HG02938 (cell line): Measurements from ENCODE around the gene PNPLA6.
"Not testable (repeated sequence)": the region's sequence is repeated elsewhere in the genome, so short reads cannot be mapped to it uniquely, and the experiment has no call there.

Experiments
- ATAC-seq: cut with Tn5 transposase; IDR thresholded peaks from one replicate; pipeline ENCODE4 v1.9.1; 2021; ENCODE audit warnings: mild to moderate bottlenecking, moderate library complexity; ENCODE audit not compliant: unreplicated experiment

PNPLA6 gene

DNA sequence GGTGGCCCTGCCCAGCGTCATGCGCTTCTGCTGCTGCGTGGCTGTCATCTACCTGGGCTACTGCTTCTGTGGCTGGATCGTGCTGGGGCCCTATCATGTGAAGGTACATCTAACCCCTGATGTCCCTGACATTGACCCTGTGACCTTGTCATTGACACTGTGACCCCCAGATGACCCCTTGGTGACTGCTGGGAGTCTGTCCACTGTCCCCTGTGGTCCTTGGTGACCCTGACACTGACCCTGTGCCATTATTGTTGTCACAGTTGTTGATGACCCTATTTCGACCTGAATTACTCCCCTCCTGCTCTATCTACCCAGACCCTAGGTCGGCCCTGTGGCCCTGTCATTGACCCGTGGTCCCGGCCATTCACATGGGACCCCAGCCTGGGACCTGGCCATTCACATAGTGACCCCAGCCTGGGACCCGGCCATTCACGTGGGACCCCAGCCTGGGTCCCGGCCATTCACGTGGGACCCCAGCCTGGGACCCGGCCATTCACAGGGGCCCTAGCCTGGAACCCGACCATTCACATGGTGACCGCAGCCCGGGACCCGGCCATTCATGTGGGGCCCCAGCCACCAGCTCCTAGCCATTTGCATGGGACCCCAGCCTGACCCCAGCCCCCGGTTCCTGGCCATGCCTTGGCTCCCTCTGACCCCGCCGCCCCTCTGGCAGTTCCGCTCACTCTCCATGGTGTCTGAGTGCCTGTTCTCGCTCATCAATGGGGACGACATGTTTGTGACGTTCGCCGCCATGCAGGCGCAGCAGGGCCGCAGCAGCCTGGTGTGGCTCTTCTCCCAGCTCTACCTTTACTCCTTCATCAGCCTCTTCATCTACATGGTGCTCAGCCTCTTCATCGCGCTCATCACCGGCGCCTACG, 5.7 kb upstream of the PNPLA6 start:
- no peak for ATAC-seq

DNA sequence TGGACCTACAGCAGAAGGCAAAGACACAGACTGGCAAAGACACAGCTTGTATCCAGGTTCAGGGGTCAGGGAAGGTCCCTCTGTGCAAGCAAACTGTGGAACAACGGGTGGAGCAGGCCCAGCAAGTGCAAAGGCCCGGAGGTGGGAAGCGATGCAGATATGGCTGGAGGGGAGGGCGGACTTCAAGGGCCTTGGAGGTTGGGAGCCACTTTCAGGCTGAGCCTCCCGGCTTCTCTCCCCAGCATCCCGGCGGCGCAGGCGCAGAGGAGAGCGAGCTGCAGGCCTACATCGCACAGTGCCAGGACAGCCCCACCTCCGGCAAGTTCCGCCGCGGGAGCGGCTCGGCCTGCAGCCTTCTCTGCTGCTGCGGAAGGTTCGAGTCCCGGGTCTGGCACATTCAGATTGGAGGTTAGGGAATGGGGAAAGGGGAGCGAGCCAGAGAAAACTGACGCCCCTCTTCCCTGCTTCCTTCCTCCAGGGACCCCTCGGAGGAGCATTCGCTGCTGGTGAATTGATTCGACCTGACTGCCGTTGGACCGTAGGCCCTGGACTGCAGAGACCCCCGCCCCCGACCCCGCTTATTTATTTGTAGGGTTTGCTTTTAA, 2.1 kb upstream of the PNPLA6 start:
- no peak for ATAC-seq

DNA sequence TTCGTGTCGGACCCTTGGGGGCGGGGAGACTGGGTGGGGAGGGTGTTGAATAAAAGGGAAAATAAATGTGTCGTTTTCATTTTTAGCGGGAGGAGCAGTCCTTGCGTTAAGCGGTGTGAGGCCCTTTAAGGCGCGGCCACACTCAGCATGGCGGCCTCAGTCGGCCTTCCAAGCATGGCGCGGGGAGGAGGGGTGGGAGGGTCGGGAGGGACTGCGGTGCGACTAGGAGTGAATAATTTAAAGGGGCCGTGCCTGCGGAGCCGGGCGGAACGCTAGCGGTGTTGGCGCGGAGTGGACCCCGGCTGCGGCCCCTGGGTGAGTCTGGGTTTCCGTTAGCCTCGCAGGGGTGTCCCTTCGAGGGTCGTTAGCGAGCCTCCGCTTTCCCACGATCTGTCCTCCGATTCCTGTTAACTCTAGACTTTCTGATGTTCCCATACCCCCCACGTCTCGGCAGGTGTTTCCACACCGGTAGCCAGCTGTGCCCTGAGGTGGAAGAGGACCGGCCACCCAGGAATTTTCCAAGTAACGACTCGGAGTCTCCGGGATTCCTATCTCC, 1.5 kb upstream of the PNPLA6 start:
- ATAC-seq: no peak

DNA sequence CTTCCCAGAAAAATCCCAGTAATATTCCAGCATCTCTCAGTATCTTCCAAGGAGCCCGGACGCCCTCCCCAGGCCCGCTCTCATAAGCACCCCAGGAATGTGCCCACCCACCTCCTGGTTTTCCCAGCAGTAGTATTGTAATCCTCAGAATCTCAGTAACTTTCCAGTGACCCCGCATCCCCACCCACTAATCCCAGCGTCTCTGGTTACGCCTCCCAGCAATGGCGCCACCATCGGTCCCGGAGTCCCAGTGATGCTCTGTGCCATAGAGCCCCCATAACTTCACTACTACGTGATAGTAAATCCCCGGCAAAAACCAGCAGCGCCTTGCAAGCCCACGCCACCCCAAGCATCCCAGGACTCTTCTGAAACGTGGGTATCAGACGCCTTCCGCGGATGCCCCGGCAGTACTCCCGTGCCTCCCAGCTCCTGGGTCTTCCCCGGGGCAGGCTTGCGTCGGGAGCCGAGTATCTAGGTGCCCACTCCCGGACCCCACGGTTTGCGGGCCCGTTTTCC, 928 bp upstream of the PNPLA6 start:
- ATAC-seq: no peak

DNA sequence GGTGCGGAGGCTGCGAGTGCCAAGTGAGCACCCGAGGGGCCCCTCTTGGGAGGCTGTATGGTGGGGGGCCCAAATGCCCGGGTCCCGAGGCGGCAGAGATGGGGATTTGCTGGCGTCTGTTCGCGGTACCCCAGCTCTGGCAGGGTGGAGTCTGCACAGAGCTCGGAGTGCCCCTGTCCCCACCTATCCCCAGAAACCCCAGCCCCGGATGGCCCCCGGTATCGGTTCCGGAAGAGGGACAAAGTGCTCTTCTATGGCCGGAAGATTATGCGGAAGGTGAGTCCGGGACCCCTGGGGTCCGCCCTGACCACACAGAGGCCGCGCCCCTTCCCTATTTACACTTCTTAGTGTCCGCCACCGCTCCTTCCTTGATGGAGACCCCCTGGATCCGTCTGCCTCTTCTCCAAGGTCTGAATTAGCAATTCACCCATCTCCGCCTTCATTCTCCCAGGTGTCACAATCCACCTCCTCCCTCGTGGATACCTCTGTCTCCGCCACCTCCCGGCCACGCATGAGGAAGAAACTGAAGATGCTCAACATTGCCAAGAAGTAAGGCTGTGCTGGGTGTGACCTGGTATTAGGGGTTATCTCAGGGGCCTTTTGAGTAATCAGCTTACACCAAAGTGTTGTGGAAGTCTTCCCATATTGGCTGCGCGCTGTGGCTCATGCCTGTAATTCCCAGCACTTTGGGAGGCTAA, 630 bp downstream of the PNPLA6 start:
- ATAC-seq: no peak

DNA sequence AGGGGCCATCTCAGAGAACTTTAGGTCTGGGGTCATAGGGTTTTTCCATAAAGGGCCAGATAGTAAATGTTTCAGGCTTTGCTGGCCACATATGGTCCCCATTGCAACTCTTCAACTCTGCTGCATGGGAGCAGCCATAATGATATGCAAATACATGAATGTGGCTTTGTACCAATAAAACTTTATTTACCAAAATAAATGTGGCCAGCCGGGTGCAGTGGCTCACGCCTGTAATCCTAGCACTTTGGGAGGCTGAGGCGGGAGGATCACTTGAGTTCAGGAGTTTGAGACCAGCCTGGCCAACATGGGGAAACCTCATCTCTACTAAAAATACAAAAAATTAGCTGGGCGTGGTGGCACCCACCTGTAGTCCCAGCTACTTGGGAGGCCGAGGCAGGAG, 3.5 kb downstream of the PNPLA6 start:
- not testable (repeated sequence) for ATAC-seq

DNA sequence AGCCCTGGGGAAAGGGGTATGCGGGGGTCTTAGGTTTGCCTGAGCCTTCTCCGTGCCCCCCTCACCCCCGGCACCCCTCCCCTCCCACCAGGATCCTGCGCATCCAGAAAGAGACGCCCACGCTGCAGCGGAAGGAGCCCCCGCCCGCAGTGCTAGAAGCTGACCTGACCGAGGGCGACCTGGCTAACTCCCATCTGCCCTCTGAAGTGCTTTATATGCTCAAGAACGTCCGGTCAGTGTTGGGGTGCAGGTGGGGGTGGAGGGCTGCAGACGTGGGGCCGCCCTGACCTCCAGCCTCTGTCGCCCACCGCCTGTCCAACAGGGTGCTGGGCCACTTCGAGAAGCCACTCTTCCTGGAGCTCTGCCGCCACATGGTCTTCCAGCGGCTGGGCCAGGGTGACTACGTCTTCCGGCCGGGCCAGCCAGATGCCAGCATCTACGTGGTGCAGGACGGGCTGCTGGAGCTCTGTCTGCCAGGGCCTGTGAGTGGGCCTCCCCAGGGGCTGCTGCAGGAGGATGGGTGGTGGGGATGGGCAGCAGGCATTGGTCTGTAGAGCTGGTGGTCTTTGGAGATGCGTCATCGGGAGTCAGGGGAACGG, 4.4 kb downstream of the PNPLA6 start:
- ATAC-seq: no peak

DNA sequence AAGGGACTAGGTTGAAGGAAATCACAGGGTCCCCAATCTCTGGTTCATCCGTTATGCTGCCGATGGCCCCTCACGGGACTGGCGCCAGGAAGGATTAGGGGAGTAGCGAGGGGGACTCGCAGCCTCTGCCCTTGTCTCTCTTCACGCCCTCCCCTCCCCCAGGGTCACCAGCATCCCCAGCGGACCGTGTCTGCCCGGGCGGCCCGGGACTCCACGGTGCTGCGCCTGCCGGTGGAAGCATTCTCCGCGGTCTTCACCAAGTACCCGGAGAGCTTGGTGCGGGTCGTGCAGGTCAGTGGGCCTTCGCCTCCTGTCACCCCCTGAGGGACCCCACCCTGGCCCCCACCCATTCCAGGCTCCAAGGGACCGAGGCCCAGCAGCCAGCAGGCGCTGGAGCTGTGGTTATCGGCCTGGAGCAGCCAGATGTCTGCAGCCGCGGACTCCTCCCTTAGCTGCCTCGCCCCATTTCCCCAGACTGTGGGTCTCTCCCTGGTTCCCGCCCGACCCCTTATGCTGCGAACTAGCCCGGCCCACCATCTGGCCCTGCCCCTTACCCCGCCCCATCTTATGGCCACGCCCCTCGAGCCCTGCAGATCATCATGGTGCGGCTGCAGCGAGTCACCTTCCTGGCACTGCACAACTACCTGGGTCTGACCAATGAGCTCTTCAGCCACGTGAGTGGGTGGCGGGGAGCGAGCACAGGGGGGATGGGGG, 5.4 kb downstream of the PNPLA6 start:
- no peak for ATAC-seq

DNA sequence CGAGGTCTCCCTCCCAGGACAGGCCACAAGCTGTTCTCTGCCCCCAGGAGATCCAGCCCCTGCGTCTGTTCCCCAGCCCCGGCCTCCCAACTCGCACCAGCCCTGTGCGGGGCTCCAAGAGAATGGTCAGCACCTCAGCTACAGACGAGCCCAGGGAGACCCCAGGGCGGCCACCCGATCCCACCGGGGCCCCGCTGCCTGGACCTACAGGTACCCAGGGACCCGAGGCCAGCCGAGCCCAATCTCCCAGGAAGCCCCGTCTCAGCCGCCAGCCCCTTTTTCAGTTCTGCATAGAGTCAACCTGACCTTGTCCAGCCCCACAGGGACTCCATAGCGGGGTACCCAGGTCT, 5.9 kb downstream of the PNPLA6 start:
- ATAC-seq: no peak

DNA sequence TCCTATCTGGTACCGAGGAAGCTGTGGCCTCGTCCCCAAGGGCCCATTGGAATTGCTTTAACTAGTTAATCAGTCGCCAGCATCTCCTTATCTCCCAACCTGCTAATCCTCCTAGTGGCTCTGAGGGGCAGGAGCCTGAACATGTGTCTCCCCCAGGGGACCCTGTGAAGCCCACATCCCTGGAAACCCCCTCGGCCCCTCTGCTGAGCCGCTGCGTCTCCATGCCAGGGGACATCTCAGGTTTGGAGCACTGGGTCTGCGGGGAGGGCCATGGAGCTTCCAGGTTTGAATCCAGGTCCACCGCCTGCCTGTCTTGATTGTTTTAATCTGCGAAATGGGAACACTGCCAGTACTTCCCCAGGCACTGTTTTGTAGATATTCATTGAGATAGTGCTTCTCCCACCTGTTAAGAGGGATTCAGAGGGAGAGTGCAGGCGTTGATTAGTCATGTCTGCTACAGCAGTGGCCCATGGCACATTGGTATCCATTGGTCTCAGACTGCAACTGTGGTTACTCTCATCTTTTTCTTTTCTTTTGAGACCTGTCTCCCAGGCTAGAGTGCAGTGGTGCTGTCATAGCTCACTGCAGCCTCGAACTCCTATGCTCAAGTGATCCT, 6.4 kb downstream of the PNPLA6 start:
- ATAC-seq: no peak

DNA sequence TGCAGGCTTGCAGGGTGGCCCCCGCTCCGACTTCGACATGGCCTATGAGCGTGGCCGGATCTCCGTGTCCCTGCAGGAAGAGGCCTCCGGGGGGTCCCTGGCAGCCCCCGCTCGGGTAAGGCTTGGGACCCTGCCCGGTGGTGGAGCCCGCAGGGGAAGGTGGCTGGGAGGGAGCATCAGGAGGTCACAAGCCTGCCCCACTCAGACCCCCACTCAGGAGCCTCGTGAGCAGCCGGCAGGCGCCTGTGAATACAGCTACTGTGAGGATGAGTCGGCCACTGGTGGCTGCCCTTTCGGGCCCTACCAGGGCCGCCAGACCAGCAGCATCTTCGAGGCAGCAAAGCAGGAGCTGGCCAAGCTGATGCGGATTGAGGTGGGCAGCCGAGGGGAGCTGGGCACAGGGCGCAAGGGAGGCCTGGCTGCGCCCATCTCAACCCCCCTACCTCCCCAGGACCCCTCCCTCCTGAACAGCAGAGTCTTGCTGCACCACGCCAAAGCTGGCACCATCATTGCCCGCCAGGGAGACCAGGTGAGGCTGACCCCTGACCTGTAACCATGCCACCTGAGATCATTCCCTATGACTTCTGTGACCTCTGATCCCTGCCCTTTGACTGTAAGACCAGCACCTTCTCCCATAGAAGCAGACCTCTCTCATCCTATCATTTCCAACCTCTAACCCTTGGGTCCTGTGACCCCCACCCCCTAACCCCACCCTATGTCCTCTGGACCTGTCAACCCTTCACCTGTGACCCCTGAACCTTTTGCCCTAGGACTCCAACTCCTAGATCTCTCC, 7.2 kb downstream of the PNPLA6 start:
- ATAC-seq: no peak

DNA sequence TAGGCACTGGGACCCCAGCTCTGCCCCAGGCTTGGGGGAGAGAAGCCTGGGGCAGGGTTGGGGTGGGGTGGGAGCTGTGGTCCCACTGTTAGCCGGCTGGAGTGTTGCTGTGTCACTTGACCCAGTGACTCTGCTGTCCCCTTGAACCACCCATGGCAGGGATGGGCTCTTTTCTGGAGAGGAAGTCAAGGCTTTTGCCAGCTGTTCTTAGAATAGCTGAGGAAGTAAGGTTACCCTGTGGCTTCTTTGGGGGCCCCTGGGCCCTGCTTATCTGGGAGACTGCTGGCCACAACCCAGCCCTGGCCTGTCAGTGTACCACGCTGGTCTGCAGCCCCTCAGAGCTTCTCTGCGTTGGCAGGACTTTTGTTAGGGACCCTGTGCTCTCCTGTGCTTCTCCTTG, 9.1 kb downstream of the PNPLA6 start:
- ATAC-seq: no peak

DNA sequence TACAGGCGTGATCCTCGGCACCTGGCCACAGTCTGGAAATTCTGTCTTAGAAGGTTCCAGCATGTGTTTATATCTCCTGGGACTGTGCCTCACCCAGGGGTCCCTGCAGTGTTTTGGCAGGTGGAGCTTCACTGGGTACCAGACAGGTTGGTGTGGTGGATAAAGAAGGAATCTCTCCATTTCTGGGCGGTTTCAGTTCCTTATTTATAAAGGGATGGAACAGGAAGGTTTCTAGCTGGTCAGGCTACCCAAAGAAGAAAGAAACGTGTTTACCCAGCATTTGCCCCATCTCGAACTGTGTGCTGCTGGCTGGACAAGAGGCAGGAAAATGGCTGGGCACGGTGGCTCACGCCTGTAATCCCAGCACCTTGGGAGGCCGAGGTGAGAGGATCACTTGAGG, 9.8 kb downstream of the PNPLA6 start:
- no peak for ATAC-seq

DNA sequence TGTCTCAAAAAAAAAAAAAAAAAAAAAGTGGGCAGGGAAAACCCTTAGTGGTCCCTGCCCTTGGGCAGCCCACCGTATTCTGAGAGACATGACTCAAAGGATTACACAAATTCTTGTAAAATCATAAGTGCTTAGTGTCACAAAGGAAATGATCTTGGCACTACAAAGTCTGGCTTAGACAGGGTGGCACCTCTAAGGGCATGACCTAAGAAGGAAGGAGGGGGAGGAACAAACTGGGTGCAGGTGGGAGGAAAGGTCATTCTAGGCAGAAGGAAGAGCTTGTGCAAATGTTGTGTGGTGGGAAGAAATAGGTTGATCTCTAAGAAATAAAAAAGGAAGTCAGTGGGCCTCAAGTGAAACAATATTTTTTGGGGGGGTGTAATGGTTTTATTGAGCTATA, 10.4 kb downstream of the PNPLA6 start:
- no peak for ATAC-seq

DNA sequence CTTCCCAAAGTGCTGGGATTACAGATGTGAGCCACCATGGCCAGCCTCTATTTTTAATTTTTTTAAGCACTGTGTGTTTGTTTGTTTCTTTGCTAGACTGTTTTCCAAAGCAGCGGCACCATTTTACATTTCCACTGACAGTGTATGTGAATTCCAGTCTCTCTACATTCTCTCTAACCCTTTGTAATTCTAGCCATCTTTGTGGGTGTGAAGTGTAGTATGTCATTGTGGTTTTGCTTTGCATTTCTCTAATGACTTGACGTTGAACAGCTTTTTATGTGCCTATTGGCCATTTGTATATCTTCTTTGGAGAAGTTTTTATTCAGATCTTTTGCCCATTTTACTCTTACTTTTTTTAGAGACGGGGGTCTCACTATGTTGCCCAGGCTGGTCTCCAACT, 11.6 kb downstream of the PNPLA6 start:
- no peak for ATAC-seq

DNA sequence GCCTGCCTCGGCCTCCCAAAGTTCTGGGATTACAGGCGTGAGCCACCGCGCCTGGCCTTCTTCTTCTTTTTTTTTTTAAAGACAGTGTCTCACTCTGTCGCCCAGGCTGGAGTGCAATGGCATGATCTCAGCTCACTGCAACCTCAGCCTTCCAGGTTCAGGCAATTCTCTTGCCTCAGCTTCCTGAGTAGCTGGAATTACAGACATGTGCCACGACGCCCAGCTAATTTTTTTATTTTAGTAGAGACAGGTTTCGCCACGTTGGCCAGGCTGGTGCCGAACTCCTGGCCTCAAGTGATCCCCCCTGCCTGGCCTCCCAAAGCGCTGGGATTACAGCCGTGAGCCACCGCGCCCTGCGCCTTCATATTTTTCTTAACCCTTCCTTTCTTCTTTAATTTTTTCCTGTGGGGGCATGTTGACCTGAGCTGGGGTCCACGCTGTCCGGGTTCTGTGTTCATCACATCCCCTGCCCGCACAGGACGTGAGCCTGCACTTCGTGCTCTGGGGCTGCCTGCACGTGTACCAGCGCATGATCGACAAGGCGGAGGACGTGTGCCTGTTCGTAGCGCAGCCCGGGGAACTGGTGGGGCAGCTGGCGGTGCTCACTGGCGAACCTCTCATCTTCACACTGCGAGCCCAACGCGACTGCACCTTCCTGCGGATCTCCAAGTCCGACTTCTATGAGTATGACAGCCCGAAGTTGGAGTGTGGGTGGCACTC, 14.1 kb downstream of the PNPLA6 start:
- no peak for ATAC-seq

DNA sequence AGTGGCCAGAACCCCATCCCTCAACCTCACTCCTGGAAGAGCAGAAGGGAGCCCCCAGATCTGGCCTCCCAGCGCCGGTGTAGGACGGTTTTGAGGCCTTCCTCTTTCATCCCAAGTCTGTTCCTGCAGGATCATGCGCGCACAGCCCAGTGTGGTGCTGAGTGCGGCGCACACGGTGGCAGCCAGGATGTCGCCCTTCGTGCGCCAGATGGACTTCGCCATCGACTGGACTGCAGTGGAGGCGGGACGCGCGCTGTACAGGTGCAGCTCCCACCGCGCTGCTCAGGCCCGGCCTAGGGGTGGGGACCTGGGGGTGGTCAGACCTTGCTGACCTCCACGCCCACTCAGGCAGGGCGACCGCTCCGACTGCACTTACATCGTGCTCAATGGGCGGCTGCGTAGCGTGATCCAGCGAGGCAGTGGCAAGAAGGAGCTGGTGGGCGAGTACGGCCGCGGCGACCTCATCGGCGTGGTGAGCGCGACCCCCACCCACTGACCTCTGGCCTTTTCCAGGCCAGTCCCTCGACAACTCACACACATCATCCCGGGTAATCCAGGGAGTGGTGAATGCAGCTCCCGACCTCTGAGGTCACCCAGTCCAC, 14.8 kb downstream of the PNPLA6 start:
- no peak for ATAC-seq
